Measurements from ENCODE around the gene PIK3AP1.
"Not testable (repeated sequence)": the region's sequence is repeated elsewhere in the genome, so short reads cannot be mapped to it uniquely, and the experiment has no call there.

Gene PIK3AP1

GRCh38 chr10:96698305-96698704 lies 22.0 kb downstream of the PIK3AP1 start:
- DNase-seq (ENCODE audit: low read depth, low spot score) = not testable (repeated sequence)

- DNase-seq (ENCODE audit: low read depth, low spot score) = no peak
Observed at GRCh38 chr10:96697438-96697837, 22.9 kb downstream of the PIK3AP1 start.

GRCh38 chr10:96696845-96697425 lies 23.4 kb downstream of the PIK3AP1 start:
- DNase-seq (ENCODE audit: low read depth, low spot score) = no peak

GRCh38 chr10:96695975-96696634 lies 24.2 kb downstream of the PIK3AP1 start:
- DNase-seq (ENCODE audit: low read depth, low spot score) = no peak

GRCh38 chr10:96695366-96695765 lies 24.9 kb downstream of the PIK3AP1 start:
- DNase-seq (ENCODE audit: low read depth, low spot score) = no peak

- no peak for DNase-seq (ENCODE audit: low read depth, low spot score)
Observed at GRCh38 chr10:96693431-96693830, 26.9 kb downstream of the PIK3AP1 start.

- DNase-seq (ENCODE audit: low read depth, low spot score) = no peak
Observed at GRCh38 chr10:96692427-96692826, 27.9 kb downstream of the PIK3AP1 start.

GRCh38 chr10:96691761-96692160 lies 28.6 kb downstream of the PIK3AP1 start:
- DNase-seq (ENCODE audit: low read depth, low spot score) = no peak

GRCh38 chr10:96690755-96691730 lies 29.3 kb downstream of the PIK3AP1 start:
- DNase-seq (ENCODE audit: low read depth, low spot score) = no peak

- no peak for DNase-seq (ENCODE audit: low read depth, low spot score)
Observed at GRCh38 chr10:96688789-96689188, 31.5 kb downstream of the PIK3AP1 start.

- DNase-seq (ENCODE audit: low read depth, low spot score) = no peak
Observed at GRCh38 chr10:96687317-96688012, 32.8 kb downstream of the PIK3AP1 start.

- no peak for DNase-seq (ENCODE audit: low read depth, low spot score)
Observed at GRCh38 chr10:96686514-96686913, 33.8 kb downstream of the PIK3AP1 start.

- no peak for DNase-seq (ENCODE audit: low read depth, low spot score)
Observed at GRCh38 chr10:96685306-96685705, 35.0 kb downstream of the PIK3AP1 start.

- no peak for DNase-seq (ENCODE audit: low read depth, low spot score)
Observed at GRCh38 chr10:96684826-96685225, 35.5 kb downstream of the PIK3AP1 start.

GRCh38 chr10:96683710-96684109 lies 36.6 kb downstream of the PIK3AP1 start:
- no peak for DNase-seq (ENCODE audit: low read depth, low spot score)

- no peak for DNase-seq (ENCODE audit: low read depth, low spot score)
Observed at GRCh38 chr10:96683065-96683464, 37.2 kb downstream of the PIK3AP1 start.

- DNase-seq (ENCODE audit: low read depth, low spot score) = no peak
Observed at GRCh38 chr10:96681524-96681923, 38.8 kb downstream of the PIK3AP1 start.

GRCh38 chr10:96680463-96680862 lies 39.9 kb downstream of the PIK3AP1 start:
- DNase-seq (ENCODE audit: low read depth, low spot score) = not testable (repeated sequence)

GRCh38 chr10:96678725-96679124 lies 41.6 kb downstream of the PIK3AP1 start:
- DNase-seq (ENCODE audit: low read depth, low spot score) = no peak

GRCh38 chr10:96676272-96677112 lies 43.8 kb downstream of the PIK3AP1 start:
- DNase-seq (ENCODE audit: low read depth, low spot score) = no peak

- no peak for DNase-seq (ENCODE audit: low read depth, low spot score)
Observed at GRCh38 chr10:96675846-96676245, 44.5 kb downstream of the PIK3AP1 start.
